GM12874 (cell line): ENCODE data around the gene RALB.

Experiments
- TF ChIP-seq, protein P1 (sequence below): IDR thresholded peaks from 2 replicates; pipeline ENCODE4 v1.5.1; 2011; ENCODE audit warnings: low read depth, mild to moderate bottlenecking, control low read depth, low read length, moderate library complexity; ENCODE audit not compliant: insufficient read depth

Gene RALB

DNA sequence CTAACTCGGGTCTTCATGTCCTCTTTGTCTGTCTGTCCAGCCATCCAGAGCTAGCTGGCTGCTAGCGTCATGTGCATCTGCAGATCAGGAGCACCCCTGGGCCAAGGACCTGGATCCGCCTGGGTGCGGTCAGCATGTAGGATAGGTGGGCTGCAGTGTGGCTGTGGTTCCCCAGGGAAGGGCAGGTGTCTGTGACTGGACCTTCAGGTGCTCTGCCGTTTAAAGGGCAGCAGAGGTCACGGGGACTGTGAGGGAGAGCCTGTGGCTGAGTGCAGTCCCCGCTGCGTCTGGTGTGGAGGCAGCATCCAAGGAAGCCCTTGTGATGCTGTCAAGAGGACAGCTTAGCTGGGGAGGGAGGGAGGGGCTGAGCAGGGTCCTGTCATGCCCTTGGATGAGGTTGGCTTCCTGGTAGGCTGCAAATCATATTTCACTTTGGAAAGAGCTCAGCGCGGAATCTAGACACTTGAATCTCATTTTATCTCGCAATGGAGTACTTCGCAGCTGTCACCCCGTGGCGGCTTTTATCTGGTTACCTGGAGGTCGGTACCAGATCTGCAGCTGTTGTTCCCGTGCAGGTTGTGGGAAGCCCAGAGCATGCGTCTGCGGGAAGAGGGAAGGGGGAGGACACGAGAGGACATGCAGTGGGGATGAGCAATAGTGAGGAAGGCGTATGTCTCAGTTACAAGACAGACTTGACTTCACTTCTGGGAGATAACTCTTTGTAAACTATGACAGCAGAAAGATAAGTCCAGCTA is 5.9 kb upstream of the RALB start:
- TF ChIP-seq, protein P1, sequence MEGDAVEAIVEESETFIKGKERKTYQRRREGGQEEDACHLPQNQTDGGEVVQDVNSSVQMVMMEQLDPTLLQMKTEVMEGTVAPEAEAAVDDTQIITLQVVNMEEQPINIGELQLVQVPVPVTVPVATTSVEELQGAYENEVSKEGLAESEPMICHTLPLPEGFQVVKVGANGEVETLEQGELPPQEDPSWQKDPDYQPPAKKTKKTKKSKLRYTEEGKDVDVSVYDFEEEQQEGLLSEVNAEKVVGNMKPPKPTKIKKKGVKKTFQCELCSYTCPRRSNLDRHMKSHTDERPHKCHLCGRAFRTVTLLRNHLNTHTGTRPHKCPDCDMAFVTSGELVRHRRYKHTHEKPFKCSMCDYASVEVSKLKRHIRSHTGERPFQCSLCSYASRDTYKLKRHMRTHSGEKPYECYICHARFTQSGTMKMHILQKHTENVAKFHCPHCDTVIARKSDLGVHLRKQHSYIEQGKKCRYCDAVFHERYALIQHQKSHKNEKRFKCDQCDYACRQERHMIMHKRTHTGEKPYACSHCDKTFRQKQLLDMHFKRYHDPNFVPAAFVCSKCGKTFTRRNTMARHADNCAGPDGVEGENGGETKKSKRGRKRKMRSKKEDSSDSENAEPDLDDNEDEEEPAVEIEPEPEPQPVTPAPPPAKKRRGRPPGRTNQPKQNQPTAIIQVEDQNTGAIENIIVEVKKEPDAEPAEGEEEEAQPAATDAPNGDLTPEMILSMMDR = no peak

DNA sequence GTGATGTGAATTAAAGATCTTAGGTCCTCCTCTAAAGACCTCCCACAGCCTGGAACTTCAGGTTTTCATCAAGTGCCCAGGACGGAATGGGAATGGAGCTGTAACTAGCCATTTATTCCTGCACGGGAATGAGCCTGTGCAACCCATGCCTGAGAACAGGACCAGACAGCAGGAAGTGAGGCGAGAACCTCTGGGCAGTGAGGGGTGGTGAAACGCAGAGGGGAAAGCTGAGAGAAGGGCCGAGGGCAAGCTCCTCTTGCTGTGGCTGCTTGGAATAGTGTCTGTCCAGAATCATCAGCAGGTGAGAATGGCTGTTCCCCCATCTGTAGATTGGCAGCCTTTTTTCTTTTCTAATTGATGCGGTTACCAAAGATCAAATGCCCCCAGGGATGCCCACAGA is 4.8 kb upstream of the RALB start:
- TF ChIP-seq, protein P1 = no peak

DNA sequence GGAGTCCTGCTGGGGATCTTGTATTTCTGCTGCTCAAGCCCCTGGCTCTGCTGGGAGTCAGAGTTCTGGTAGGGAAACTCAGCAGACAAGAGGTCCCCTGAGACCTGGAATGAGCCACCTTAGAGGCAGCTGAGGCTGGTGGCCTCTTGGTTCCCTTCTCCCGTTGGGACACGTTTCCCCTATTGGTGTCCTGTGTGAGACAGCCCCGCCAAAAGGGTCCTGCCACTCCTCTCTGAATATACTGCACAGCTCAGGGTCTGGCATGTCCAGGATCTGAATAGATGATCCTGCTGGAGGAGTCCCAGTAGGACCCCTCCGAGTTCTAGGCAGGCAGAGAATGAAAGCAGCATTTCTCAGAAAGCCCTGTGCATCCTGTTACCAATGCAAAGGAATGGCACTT is 2.0 kb upstream of the RALB start:
- TF ChIP-seq, protein P1 = no peak

DNA sequence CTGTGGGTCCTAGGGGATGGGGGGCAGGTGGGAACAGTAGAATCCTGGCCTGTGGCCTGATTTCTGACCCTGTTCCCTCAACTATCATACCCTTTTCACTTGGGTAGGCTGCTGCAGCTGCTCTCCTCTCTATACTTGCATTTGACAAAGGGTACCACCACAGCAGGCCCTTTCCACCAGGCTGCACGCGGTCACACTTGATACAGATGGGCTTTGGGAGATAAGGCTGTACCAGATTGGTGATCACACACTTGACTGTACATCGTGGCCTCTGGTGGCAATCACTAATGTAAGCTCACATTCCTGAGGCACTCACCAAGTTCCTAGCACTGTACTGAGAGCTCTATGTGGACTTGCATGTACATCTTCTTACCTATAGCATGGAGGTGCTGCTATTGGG is 1.6 kb upstream of the RALB start:
- TF ChIP-seq, protein P1 = no peak

DNA sequence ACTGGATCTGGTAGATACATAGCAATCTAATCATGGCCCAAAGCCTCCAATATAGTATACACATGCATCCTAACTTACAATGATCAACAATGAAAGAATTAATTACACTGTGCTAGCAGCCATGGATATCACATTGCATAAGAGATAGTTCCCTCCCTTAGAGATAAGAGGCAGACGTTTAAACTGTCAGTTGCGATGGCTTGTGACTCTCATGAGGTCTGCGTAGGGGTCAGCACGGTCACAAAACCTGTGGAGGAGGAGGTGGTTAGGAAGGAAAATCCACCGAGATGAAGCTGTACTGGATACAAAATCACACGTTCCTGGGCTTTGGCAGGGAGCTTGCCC is 800 bp upstream of the RALB start:
- TF ChIP-seq, protein P1 = no peak

DNA sequence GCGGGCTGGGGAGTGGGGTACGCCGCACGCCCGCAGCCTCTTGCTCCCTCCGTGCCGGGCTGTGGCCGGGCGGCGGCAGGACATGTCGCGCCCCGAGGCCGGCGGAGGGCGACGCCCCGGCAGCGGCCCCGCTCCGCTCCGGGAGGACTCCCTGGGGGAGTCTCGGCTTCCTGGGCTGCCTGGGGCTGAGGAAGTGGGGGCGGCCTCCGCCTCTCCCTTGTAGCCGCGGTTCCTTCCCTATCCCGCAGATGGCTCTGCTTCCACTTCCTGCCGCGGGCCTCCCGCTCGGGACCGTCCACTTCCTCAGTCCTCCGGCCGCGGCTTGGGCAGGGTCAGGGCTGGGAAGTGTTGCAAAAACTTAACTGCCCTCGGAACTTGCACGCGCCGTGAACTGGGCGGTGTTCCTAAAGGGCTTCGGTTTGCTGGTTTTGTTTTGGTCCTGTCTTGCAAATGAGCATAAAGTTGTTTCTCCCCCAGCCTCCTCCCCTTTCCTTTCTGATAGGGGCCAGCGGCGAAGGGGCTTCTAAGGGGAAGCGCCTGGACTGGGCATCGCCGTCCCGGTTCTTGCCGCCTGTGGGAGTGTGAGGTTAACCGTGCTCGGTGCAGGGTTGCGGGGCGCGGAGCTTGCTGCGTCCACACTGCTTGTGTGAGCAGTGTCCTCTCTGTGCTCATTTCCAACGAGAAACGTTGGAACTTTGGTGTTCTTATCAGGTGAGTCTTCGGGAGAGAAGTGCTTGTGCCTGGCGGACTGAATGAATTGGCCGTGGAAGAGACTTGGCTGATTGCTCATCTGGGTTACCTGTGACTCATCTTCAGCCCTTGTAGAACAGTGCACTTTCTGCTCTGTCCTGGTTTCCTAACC is 600 bp downstream of the RALB start:
- TF ChIP-seq, protein P1 = peak; percentile 31

DNA sequence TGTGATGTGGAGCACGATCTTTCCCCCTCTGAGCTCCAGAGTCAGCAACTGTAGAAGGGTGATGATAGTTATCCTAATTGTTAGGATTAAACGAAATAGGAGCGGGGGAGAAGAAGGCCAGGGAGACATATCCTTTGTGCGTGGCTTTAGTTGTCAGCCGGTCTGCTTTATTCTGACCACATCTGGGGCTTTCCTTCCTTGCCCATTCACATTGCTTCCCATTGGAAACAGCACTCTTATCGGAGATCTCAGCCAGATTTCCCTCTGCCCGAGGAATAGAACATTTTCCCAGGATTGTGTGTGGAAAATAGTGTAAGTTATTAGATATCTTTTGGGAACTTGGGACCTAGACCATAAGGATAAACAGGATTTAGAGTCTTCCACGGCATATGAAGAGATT is 1.5 kb downstream of the RALB start:
- TF ChIP-seq, protein P1 = no peak
